Breast epithelium (tissue), 3 donors: ENCODE data around the gene ATP13A3.

Source experiments
- POLR2A ChIP-seq: fragments of 450-650 bp; IDR thresholded peaks from one replicate; pipeline ENCODE4 v1.6.1; 2016; ENCODE audit warnings: antibody characterized with exemption, mild to moderate bottlenecking, moderate library complexity
- POLR2AphosphoS5 ChIP-seq, 3 donors: sonication (generic); formaldehyde crosslinking; IDR thresholded peaks; one replicate each; pipeline ENCODE4 v1.6.1; 2017; ENCODE audit warnings: antibody characterized with exemption in 3 of 3

DNA sequence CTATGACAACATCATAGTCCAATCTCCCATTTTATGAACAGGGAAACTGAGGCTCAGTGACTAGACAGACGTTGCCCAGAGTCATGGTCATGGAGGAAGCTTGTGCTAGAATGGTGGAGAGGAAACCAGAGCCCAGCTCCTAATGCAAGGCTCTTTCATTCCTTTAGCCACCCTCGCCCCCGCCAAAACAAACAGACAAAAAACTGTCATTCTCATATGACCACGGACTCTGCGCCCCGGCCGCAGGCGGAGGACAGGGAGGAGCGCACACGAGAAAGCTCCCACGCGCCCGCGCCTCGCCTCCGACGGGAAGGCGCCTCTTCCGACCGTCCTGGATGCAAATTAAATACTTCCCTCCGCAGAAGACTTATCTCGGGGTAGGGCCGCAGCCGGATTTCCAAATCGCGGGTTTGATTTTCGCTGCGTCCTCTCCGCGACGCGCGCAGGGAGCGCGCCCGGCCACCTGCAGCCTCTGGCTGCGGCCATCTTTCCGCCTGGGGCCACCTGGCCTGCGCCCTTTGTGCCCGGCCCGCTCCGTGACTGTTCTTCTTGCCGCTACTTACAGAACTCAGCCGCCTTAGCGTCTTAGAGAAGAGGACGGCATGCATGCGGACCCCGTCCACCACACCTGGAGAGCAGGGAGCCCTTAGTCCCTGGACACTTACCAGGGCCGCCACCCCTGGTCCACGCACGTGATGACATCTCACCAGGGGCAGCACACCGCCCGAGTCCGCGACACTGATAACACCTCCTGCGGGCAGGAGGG is 670 bp upstream of the ATP13A3 start:
- TF ChIP-seq POLR2A (no peak), POLR2AphosphoS5 (IDR thresholded peaks at IDR 0.05) (no peak)
